ENCODE results near the gene ATP2B2.
"Not testable (repeated sequence)": the region's sequence is repeated elsewhere in the genome, so short reads cannot be mapped to it uniquely, and the experiment has no call there.

Gene ATP2B2

GRCh38 chr3:10399634-10400033, 105.8 kb downstream of the ATP2B2 start:
- no peak for DNase-seq (ENCODE audit: low spot score)

- no peak for DNase-seq (ENCODE audit: low spot score)
These were observed 107.0 kb downstream of the ATP2B2 start for GRCh38 chr3:10398341-10398740.

- no peak for DNase-seq (ENCODE audit: low spot score)
These were observed 107.5 kb downstream of the ATP2B2 start for GRCh38 chr3:10397879-10398278.

- no peak for DNase-seq (ENCODE audit: low spot score)
These were observed 108.5 kb downstream of the ATP2B2 start for GRCh38 chr3:10396931-10397330.

- DNase-seq (ENCODE audit: low spot score), result peak; percentile 27
These were observed 109.3 kb downstream of the ATP2B2 start for GRCh38 chr3:10396083-10396482.

- DNase-seq (ENCODE audit: low spot score), result peak; percentile 24
These were observed 109.7 kb downstream of the ATP2B2 start for GRCh38 chr3:10395671-10396070.

- peak; percentile 23 for DNase-seq (ENCODE audit: low spot score)
These were observed 110.2 kb downstream of the ATP2B2 start for GRCh38 chr3:10395196-10395595.

GRCh38 chr3:10394491-10395025, 110.8 kb downstream of the ATP2B2 start:
- DNase-seq (ENCODE audit: low spot score), result no peak

GRCh38 chr3:10393514-10393913, 111.9 kb downstream of the ATP2B2 start:
- no peak for DNase-seq (ENCODE audit: low spot score)

GRCh38 chr3:10392906-10393461, 112.4 kb downstream of the ATP2B2 start:
- no peak for DNase-seq (ENCODE audit: low spot score)

- DNase-seq (ENCODE audit: low spot score), result no peak
These were observed 113.1 kb downstream of the ATP2B2 start for GRCh38 chr3:10392244-10392643.

GRCh38 chr3:10391391-10391790, 114.0 kb downstream of the ATP2B2 start:
- DNase-seq (ENCODE audit: low spot score), result no peak

GRCh38 chr3:10390641-10391373, 114.6 kb downstream of the ATP2B2 start:
- DNase-seq (ENCODE audit: low spot score), result no peak

GRCh38 chr3:10389995-10390394, 115.4 kb downstream of the ATP2B2 start:
- peak; percentile 90 for DNase-seq (ENCODE audit: low spot score)

- peak; percentile 39 for DNase-seq (ENCODE audit: low spot score)
These were observed 116.0 kb downstream of the ATP2B2 start for GRCh38 chr3:10389339-10389738.

GRCh38 chr3:10387881-10388609, 117.3 kb downstream of the ATP2B2 start:
- DNase-seq (ENCODE audit: low spot score), result no peak

GRCh38 chr3:10386121-10386520, 119.3 kb downstream of the ATP2B2 start:
- DNase-seq (ENCODE audit: low spot score), result no peak

- DNase-seq (ENCODE audit: low spot score), result no peak
These were observed 120.6 kb downstream of the ATP2B2 start for GRCh38 chr3:10384541-10385360.

GRCh38 chr3:10383850-10384248, 121.5 kb downstream of the ATP2B2 start:
- DNase-seq (ENCODE audit: low spot score), result no peak

- no peak for DNase-seq (ENCODE audit: low spot score)
These were observed 122.2 kb downstream of the ATP2B2 start for GRCh38 chr3:10382892-10383849.

- not testable (repeated sequence) for DNase-seq (ENCODE audit: low spot score)
These were observed 122.9 kb downstream of the ATP2B2 start for GRCh38 chr3:10382445-10382844.
